GM12872 (cell line): ENCODE measurements around the gene KSR1.

Source experiments
- TF ChIP-seq, protein P1 (sequence below): IDR thresholded peaks from 3 replicates; pipeline ENCODE4 v1.5.1; 2011; ENCODE audit warnings: low read depth, mild to moderate bottlenecking, low read length, moderate library complexity; ENCODE audit not compliant: insufficient read depth

Gene KSR1

DNA sequence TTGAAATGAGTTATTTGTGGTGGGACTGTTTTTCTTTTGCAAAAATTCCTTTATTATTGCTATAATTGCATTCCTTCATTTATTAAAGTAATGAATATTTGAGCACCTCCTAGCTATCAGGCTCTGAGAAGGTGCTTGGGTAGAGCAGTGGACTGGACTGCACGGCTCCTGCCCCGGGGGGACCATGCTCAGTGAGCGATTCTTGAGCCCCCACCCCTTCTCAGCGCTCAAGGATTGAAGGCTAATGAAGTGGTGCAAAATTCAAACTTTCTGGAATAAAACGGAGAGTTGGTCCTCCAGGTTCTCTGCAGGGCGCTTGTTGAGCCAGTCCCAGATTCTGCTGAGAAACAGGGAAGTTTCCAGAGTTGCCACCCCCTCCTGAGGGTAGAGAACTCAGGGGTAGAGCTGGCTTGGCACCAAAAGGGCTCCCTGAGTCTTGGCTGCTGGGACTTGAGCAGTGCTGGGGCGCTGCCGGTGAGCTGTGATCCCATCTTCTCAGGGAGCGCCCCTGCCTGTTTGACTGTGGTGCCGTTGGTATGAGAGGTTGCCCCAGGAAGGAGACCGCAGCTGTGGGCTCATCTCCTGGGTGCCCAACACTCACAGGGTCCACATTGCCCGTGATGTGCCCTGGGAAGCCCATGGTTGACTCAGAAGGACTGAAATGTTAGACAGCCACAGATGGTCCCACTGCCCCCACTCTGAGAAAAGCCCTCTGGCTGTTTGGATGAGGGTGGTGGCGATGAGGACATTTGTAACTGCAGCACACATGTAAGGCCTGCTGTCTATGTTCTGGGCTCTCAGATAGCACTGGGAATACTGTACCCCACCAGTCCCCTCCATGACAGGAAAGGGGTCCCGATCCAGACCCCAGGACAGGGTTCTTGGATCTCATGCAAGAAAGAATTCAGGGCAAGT lies 20.0 kb downstream of the KSR1 start:
- TF ChIP-seq, protein P1, sequence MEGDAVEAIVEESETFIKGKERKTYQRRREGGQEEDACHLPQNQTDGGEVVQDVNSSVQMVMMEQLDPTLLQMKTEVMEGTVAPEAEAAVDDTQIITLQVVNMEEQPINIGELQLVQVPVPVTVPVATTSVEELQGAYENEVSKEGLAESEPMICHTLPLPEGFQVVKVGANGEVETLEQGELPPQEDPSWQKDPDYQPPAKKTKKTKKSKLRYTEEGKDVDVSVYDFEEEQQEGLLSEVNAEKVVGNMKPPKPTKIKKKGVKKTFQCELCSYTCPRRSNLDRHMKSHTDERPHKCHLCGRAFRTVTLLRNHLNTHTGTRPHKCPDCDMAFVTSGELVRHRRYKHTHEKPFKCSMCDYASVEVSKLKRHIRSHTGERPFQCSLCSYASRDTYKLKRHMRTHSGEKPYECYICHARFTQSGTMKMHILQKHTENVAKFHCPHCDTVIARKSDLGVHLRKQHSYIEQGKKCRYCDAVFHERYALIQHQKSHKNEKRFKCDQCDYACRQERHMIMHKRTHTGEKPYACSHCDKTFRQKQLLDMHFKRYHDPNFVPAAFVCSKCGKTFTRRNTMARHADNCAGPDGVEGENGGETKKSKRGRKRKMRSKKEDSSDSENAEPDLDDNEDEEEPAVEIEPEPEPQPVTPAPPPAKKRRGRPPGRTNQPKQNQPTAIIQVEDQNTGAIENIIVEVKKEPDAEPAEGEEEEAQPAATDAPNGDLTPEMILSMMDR = no peak

DNA sequence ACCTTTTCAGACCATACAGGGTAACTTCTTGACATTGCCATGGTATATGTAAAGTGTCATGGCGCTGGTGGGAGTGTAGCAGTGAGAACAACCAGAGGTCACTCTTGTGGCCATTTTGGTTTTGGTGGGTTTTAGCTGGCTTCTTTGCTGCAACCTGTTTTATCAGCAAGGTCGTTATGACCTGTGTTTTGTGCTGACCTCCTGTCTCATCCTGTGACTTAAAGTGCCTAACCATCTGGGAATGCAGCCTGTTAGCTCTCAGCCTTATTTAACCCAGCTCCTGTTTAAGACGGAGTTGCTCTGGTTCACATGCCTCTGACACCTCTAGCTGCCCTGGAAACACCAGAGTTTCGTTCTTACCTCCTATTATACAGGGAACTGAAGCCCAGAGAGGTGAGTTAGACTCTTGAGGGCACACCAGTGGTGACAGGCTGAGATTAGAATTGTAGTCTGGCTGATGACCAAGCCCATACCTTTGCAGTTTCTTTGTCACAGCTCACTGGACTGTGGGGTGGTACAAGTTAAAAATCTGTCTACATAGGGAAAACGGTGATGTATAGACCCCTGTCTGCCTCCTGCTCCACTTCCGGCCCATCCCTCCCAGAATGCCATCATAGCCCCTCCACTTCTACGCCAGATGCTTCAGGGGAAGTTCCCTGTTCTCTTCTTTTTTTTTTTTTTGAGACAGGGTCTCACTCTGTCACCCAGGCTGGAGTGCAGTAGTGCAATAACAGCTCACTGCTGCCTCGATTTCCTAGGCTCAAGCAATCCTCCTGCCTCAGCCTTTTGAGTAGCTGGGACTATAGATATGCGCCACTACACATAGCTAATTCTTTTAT lies 21.0 kb downstream of the KSR1 start:
- TF ChIP-seq, protein P1 = no peak

DNA sequence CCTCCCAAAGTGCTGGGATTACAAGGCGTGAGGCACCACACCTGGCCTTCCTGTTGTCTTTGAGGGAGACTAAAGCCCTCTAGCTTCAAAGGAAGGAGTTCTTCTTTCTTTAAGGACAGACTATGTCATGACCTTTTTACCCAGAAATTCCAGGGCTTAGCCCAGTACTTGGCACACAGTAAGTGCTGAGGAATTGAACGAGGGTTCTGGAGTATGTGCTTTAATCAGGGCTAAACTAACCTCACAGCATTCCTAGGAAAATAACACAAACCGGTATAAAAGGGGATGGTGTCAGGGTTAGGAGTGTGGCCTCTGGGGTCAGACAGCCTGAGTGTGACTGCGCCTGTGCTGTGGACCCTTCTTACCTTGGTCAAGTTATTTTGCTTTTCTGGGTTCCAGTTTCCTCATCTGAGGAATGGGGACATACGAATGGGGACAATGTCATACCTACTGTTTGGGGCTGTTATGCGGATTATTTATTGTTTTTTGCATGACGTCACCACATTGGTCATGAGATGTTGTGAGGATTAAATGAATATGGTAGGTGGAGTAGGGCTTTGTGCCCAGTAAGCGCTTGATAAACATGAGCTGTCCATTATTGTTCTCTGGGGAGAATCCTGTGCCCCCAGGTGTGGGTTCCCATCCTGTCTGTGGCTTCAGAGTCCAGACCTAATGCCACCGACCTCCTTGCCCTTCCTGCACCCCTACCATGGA lies 21.9 kb downstream of the KSR1 start:
- TF ChIP-seq, protein P1 = no peak

DNA sequence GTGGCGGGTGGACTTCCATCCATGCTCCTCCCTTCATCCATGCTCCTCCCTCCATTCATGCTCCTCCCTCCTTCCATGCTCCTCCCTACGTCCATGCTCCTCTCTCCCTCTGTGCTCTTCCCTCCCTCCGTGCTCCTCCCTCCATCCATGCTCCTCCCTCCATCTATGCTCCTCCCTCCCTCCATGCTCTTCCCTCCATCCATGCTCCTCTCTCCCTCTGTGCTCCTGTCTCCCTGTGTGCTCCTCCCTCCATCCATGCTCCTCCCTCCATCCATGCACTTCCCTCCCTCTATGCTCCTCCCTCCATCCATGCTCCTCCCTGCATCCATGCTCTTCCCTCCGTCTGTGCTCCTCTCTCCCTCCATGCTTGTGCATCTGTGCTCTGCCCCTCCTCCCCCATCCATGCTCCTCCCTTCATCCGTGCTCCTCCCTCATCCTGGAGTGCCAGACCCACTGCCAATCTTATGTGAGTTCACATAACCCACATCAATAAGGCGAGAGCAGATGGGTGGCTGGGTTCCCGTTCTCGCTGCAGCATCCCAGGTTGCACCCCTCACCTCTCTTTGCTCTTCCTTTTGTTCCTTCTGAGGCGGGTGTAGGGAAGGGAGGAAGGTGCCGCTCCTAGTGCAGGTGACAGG lies 22.8 kb downstream of the KSR1 start:
- TF ChIP-seq, protein P1 = no peak

DNA sequence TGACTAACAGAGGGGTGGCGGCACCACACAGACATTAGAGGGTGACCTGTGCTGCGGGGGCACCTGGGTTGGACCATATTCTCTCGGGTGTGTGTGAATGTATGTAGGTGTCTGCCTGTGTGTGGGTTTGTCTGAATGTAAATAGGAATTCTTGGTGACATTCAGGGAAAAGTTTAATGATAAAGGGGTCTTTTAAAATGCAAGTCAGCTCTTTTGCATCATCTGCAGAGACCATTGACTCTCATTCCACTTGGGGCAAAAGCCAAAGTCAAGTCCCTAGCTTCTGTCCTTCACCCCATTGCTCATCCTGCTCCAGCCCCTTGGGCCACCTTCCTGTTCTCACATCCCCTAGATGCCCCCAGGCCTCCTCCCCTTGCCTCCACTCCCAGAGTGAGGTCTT lies 23.6 kb downstream of the KSR1 start:
- TF ChIP-seq, protein P1 = no peak

DNA sequence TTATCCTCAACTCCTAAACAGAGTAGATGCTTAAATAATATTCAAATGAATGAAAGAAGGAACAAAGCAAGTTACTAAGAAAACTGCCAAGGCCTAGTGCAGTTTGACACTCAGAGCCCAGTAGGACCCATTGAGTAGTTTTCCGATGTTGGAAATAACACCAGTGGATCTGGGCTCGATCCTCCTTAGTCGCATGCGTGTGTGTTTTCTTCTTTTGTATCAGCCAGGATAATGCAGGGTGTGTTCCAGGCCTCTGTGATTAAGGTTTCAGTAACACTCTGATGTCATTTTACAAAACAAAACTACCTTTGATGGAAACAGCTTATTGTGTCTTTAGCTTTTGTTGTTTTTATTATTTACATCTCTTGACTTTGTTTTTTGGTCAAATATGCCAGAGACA lies 24.5 kb downstream of the KSR1 start:
- TF ChIP-seq, protein P1 = no peak
